Mesothelial cell of epicardium (in vitro differentiated cells): ENCODE results near the gene SAPCD1. TPM values are rescaled to one million over a fixed set of nuclear protein-coding genes. Genes with fewer than 3 reads are reported as not detected.

ENCODE experiments used
- DNase-seq, 2 experiments: peaks; one replicate each; pipeline ENCODE4 v3.0.0; 2021; ENCODE audit warnings: low spot score in 2 of 2; ENCODE audit not compliant: unreplicated experiment in 2 of 2
- H3K27ac Mint-ChIP-seq: 2 replicates; pipeline ENCODE4 v1.8.0; 2021; ENCODE audit warnings: mixed read lengths
- H3K27me3 Mint-ChIP-seq: 2 replicates; pipeline ENCODE4 v1.8.0; 2021; ENCODE audit warnings: low read depth, mixed read lengths
- H3K36me3 Mint-ChIP-seq: 2 replicates; pipeline ENCODE4 v1.8.0; 2021; ENCODE audit warnings: mixed read lengths
- H3K4me1 Mint-ChIP-seq: 2 replicates; pipeline ENCODE4 v1.8.0; 2021; ENCODE audit warnings: mixed read lengths
- H3K4me3 Mint-ChIP-seq: 2 replicates; pipeline ENCODE4 v1.8.0; 2021; ENCODE audit warnings: mild to moderate bottlenecking, moderate library complexity, mixed read lengths
- H3K9me3 Mint-ChIP-seq: 2 replicates; pipeline ENCODE4 v1.8.0; 2021; ENCODE audit warnings: mixed read lengths
- total RNA-seq: library from RNA; stranded (reverse); gene quantifications from 3 replicates; pipeline ENCODE4 v1.2.1, GENCODE V29; 2021
- TF ChIP-seq, protein P1 (sequence below): fragments of 200-600 bp; sonication (generic); IDR thresholded peaks from one replicate; pipeline ENCODE4 v1.5.0; 2021; ENCODE audit warnings: antibody characterized with exemption; ENCODE audit not compliant: unreplicated experiment

Gene SAPCD1
- total RNA-seq, 1 donor from 2014 or later: 12.8 TPM

DNA sequence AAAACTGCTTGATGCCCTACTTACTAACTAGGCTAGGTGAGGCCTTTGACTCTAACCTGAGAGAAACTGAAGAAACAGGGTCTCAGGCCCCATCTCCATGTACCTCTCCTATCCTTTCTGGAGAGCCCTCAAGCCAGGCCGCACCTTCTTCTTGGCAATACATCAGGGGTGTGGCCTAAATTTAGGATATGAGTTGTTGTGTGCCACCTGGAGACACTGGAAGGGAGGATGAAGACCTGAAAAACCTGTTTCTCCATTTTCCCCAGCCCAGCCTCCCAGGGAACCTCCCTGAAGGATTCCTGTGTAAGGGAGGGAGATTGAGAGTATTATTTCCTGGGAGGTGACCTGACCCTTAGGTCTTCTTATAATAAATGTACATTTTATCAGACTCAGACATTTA, 44.2 kb upstream of the SAPCD1 start:
- H3K27ac Mint-ChIP-seq: peak overlapping the region; percentile 81
- H3K4me1 Mint-ChIP-seq: peaks cover 42% of the 10 kb centered on the region
- no peaks in the 10 kb centered on the region for H3K27me3 Mint-ChIP-seq
- TF ChIP-seq, protein P1, sequence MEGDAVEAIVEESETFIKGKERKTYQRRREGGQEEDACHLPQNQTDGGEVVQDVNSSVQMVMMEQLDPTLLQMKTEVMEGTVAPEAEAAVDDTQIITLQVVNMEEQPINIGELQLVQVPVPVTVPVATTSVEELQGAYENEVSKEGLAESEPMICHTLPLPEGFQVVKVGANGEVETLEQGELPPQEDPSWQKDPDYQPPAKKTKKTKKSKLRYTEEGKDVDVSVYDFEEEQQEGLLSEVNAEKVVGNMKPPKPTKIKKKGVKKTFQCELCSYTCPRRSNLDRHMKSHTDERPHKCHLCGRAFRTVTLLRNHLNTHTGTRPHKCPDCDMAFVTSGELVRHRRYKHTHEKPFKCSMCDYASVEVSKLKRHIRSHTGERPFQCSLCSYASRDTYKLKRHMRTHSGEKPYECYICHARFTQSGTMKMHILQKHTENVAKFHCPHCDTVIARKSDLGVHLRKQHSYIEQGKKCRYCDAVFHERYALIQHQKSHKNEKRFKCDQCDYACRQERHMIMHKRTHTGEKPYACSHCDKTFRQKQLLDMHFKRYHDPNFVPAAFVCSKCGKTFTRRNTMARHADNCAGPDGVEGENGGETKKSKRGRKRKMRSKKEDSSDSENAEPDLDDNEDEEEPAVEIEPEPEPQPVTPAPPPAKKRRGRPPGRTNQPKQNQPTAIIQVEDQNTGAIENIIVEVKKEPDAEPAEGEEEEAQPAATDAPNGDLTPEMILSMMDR: no peak
- DNase-seq: no peak
- no peaks in the 10 kb centered on the region for H3K9me3 Mint-ChIP-seq
- no peak overlapping the region for H3K4me3 Mint-ChIP-seq
- peaks cover 1% of the 10 kb centered on the region for H3K36me3 Mint-ChIP-seq

DNA sequence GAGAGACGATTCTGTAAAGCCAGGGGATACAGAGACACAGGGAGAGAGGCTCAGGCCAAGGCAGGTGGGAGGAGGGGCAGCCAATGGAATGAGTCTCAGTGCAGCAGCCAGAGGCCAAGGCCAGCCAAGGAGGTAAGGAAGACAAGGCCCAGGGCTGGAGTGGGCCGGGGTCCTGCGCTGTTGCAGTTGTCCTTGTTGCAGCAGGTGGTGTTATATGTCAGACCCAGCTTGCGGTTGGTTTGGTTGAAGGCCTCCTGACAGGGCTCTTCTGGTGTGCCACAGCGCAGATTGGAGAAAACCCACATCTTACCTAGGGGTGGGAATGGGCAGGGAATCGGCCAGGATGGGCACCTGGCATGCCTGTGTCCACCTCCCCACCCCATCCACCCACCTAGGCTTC, 43.5 kb upstream of the SAPCD1 start:
- DNase-seq: no peak
- H3K36me3 Mint-ChIP-seq: peaks cover 1% of the 10 kb centered on the region
- H3K4me1 Mint-ChIP-seq: peaks cover 35% of the 10 kb centered on the region
- H3K4me3 Mint-ChIP-seq: no peak overlapping the region
- no peaks in the 10 kb centered on the region for H3K27me3 Mint-ChIP-seq
- TF ChIP-seq, protein P1: no peak
- H3K9me3 Mint-ChIP-seq: no peaks in the 10 kb centered on the region
- peak overlapping the region; percentile 81 for H3K27ac Mint-ChIP-seq

DNA sequence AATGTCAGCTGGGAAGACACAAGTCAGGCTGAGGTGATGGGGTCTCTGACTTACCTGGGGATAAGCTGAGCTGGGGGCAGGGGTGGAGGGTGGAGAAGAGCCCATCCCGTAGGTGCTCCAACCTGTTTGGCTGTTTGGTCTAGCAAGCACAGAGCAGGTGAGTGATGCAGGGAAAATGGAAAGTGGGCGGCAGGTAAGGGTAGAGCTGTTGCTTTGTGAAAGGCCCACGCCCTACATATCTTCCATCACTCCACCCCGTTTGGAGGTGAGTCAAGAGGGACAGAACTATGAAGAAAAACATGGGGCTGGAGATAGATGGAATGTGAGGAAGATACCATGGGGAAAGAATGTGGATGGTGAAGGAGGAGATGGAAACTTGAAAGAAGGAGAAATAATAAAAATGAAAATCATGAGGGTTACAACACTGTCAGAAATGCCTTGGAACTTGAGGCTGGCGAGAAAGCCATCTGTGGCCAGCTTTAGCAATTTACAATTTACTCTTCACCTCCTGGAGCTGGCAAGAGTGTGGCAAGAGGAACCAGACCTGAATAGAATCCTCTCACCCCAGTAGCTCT, 42.2 kb upstream of the SAPCD1 start:
- TF ChIP-seq, protein P1: no peak
- Mint-ChIP-seq H3K27ac (peak overlapping the region; percentile 44), H3K4me1 (peaks cover 26% of the 10 kb centered on the region), H3K9me3 (no peaks in the 10 kb centered on the region), H3K27me3 (no peaks in the 10 kb centered on the region), H3K4me3 (no peak overlapping the region), H3K36me3 (peaks cover 5% of the 10 kb centered on the region)
- no peak for DNase-seq

DNA sequence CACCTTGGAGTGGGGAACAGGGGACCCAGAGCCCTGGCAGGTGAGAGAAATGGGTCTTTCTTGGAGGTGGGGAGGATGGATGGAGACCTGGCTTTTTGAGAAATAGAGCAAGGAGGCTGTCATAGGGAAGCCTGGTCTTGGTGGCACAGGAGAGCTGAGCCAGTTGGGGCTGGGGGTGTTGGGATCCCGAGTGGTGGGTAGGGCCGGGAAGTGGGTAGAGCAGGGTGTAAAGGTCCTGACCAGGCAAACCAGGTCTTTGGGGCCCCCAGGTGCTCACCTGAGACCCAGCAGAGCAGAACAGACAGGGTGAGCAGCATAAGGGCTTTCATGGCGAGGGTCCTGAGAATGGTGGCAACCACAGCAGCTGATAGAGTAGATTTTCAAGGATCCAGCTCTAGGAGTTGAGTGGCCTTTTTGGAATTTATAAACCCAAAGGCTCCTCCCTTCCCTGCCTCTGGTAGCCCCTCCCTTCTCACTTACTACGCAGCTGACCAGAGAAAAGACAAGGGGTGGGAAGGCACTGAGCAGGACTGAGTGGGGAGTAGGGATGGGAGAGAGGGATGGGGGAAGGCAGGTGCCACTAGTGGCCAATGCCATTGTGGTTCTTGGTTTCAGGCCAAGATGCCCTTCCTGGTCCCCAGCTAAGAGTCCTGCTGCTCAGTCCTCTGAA, 41.0 kb upstream of the SAPCD1 start, which contains the start of gene LY6G6C:
LY6G6C (minus strand) TSS at position 396 of the 670 bp plus-strand sequence; CDS start at position 329, 67 bp downstream.
- H3K4me3 Mint-ChIP-seq: no peak within 1 kb of the TSS
- no peak for DNase-seq
- peaks cover 26% of the 10 kb centered on the region for H3K4me1 Mint-ChIP-seq
- H3K9me3 Mint-ChIP-seq: no peaks in the 10 kb centered on the region
- H3K36me3 Mint-ChIP-seq: peaks cover 15% of the 10 kb centered on the region
- peak within 1 kb of the TSS; percentile 14 for H3K27ac Mint-ChIP-seq
- H3K27me3 Mint-ChIP-seq: no peaks in the 10 kb centered on the region
- TF ChIP-seq, protein P1: no peak

DNA sequence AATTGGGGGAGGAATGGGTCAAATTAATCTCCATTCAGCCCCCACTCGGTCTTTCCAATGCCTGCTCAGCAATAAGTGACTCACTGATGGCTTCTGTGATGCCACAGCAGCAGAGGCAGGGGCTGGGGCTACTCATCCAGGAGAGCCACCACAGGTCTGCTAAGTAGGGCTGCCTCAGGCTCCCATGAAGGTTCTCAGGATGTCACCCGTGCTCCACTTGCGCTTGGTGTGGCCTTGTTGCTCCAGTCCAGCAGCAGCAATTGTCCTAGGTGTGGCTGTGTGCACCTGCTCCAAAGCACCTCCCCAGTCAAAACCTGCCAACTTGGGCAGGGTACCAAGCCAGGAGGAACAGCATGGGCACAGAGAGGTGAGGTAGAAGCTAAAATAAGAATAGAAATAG, 40.3 kb upstream of the SAPCD1 start:
- TF ChIP-seq, protein P1: no peak
- Mint-ChIP-seq H3K4me1 (peaks cover 26% of the 10 kb centered on the region), H3K27ac (no peak overlapping the region), H3K4me3 (no peak overlapping the region), H3K36me3 (peaks cover 21% of the 10 kb centered on the region), H3K27me3 (no peaks in the 10 kb centered on the region), H3K9me3 (no peaks in the 10 kb centered on the region)
- no peak for DNase-seq
